Measurements from ENCODE around the gene NRARP.
A peak's percentile ranks its signal among the peaks of the same experiment; 100 is the strongest.
"Not testable (repeated sequence)": the region's sequence is repeated elsewhere in the genome, so short reads cannot be mapped to it uniquely, and the experiment has no call there.

The NRARP gene, protein sequence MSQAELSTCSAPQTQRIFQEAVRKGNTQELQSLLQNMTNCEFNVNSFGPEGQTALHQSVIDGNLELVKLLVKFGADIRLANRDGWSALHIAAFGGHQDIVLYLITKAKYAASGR

GRCh38 chr9:137302118-137302448, at the start of gene NRARP:
Gene NRARP, minus strand, starts transcription at chr9:137302271. Its CDS starts 343 bp downstream, at chr9:137301928.
- peak; percentile 93 for DNase-seq (ENCODE audit: low spot score)

DNA sequence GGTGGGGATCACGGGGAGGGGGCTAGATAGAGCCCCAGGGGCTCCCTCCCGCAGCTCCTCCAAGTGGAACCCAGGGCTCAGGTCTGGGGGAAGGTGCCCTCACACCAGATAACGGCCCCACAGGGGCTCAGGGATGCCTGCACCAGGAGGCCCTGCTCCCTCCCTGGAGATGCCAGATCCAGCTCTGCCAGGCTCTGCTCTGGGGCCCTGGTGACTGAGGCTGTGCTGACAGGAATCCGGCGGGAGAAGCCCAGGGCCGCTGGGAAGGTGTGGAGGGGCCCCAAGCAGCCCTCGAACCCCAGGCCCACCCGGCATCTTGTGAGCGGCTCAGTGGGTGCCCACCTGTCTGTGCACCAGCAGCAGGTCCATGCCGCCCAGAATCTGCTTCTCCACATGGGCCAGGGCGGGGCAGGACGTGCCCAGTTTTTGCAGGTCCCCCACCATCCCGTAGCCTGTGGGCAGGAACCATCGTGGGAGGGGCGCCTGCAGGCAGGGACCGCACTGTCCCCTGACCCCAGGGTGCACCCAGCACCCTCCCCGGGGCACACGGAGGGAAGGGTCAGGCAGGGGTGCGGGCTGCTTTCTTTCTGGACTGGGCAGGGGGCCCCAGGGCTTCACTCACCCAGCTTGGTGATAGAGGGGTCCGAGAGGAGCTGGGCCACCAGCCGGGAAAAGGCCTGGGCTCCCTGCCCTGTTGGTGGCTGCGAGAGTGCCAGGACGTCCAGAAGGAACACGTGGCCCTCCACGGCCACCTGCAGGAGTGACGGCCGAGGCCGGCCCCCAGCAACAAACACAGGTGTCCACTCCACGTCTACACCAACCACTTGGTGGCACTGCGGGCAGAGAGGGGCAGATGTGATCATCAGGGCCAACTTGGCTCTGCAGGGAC, 48.9 kb upstream of the NRARP start:
- DNase-seq (ENCODE audit: low spot score): no peak

DNA sequence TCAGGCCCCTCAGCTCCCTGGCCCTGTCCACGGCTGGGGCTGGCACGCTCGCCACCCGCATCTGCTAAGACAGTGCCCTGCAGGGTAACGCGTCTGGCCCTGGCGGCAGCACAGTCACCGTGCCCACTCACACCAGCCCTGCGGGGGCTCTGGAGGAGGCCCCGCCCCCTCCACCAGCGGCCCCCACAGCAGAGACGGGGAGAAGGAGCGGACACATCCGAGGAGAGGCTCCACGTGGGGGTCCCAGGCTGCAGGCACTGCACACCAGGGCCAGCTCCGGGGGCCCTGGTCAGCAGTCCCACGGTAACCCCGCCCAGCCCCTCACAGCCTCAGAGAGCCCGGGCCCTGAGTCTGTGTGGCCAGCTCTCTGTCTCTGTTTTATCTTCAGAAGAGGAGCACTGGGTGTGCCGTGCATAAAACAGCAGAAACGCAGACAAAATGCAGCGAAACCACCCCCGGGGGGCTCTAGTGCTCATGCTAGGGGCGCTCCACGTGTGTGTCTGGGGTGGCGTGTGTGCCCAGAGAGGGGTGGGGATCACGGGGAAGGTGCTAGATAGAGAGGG, 47.5 kb upstream of the NRARP start:
- DNase-seq (ENCODE audit: low spot score): no peak

DNA sequence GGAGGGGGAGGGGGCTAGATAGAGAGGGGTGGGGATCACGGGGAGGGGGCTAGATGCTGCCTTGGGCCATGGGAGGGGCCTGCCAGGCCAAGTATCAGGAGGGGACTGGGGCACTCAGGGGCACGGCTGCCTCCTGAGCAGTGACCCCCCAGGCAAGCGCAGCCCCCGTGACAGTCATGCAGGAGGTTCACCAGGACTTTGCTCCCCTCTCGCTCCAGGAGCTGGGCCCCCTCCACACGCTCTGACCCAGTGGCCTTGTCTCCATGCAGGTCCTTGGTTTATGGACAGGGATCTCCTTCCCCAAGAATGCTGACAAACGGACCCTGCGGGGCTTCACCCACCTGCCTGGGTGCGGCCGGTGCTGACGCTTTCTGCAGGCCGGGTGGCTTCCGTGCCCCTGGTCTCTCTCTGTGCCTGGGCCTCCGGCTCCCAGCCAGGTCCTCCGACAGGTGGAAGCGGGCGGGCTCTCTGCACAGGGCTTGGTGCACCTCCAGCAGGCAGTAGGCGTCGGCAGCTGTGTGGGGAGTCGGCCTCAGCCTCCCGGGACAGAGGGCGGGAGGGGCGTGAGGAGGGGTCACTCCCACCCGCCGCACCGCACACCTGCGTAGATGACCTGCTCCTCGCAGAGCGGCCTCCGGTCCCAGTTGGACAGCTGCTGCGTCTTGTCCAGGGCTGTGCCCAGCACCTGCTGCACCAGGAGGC, 46.8 kb upstream of the NRARP start:
- no peak for DNase-seq (ENCODE audit: low spot score)

DNA sequence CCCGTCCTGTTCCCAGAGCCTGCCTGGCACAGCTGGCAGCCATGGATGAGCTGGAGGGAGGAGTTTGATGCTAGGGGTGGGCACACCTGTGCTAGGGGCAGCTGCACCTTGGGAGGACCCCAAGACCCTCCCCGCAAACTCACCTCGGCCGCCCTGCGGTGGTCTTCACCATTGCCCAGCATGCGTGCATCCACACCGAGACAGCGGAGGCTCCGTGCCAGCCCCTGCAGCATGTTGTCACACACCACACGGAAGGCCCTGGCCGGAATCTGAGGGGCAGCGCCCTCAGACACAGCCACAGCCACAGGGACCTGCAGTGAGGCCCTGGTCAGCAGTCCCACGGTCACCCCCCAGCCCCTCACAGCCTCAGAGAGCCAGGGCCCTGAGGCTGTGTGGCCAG, 45.9 kb upstream of the NRARP start:
- DNase-seq (ENCODE audit: low spot score): no peak

- no peak for DNase-seq (ENCODE audit: low spot score)
Observed at GRCh38 chr9:137342482-137342881, 40.4 kb upstream of the NRARP start.

- no peak for DNase-seq (ENCODE audit: low spot score)
Observed at GRCh38 chr9:137341227-137341626, 39.2 kb upstream of the NRARP start.

GRCh38 chr9:137339908-137340462, 37.9 kb upstream of the NRARP start:
- DNase-seq (ENCODE audit: low spot score): not testable (repeated sequence)

GRCh38 chr9:137339045-137339907, 37.2 kb upstream of the NRARP start:
- DNase-seq (ENCODE audit: low spot score): no peak

- no peak for DNase-seq (ENCODE audit: low spot score)
Observed at GRCh38 chr9:137336735-137337134, 34.7 kb upstream of the NRARP start.

GRCh38 chr9:137333016-137333671, 31.1 kb upstream of the NRARP start:
- no peak for DNase-seq (ENCODE audit: low spot score)

GRCh38 chr9:137331929-137332328, 29.9 kb upstream of the NRARP start:
- DNase-seq (ENCODE audit: low spot score): no peak

DNA sequence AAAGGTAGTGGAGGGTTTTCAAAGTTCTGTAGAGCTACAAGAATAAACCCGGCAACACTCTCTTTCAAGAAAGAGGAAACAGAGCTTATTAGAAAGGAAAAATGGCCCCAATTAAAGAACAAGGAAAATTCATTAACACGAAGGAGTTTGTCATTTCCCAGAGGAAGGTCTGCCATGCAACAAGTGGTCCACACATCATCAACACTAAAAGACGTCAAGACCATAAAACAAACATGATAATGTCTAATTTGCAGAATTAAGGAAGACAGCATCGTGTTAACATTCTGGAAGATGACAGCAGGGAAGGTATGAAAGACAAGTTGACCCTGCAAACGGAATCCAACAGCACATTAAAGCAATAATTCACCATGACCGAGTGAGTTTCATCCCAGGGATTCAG, 28.6 kb upstream of the NRARP start:
- DNase-seq (ENCODE audit: low spot score): no peak

GRCh38 chr9:137329590-137329989, 27.5 kb upstream of the NRARP start:
- not testable (repeated sequence) for DNase-seq (ENCODE audit: low spot score)

DNA sequence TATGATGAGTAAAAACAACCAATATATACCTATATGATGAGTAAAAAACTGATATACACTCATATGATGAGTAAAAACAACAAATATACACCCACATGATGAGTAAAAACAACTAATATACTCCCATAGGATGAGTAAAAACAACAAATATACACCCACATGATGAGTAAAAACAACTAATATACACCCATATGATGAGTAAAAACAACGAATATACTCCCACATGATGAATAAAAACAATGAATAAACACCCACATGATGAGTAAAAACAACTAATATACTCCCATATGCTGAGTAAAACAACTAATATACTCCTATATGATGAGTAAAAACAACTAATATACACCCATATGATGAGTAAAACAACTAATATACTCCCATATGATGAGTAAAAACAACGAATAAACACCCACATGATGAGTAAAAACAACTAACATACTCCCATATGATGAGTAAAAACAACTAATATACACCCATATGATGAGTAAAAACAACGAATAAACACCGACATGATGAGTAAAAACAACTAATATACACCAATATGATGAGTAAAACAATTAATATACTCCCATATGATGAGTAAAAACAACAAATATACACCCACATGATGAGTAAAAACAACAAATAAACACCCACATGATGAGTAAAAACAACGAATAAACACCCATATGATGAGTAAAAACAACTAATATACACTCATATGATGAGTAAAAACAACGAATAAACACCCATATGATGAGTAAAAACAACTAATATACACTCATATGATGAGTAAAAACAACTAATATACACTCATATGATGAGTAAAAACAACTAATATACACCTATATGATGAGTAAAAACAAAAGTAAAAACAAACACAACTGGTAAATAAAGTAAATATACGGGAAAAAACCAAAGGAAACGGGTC, 25.8 kb upstream of the NRARP start:
- DNase-seq (ENCODE audit: low spot score): not testable (repeated sequence)

GRCh38 chr9:137326445-137327065, 24.5 kb upstream of the NRARP start:
- no peak for DNase-seq (ENCODE audit: low spot score)

- DNase-seq (ENCODE audit: low spot score): no peak
Observed at GRCh38 chr9:137325799-137326198, 23.7 kb upstream of the NRARP start.

DNA sequence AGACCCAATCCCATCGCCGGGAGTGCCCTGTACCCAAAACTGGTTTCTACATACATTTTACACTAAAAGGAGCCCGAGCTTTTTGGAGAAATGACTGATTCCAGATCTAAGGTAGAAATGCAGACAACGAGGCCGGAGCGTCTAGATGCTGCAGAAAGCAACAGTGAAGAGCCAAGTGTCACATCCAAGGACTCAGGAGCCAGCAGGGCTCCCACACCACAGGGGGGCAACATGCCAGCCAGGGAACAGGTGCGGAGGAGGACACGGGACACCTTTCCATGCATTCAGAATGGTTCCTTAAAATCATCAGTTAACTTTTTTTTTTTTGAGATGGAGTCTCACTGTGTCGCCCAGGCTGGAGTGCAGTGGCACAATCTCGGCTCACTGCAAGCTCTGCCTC, 23.1 kb upstream of the NRARP start:
- no peak for DNase-seq (ENCODE audit: low spot score)

DNA sequence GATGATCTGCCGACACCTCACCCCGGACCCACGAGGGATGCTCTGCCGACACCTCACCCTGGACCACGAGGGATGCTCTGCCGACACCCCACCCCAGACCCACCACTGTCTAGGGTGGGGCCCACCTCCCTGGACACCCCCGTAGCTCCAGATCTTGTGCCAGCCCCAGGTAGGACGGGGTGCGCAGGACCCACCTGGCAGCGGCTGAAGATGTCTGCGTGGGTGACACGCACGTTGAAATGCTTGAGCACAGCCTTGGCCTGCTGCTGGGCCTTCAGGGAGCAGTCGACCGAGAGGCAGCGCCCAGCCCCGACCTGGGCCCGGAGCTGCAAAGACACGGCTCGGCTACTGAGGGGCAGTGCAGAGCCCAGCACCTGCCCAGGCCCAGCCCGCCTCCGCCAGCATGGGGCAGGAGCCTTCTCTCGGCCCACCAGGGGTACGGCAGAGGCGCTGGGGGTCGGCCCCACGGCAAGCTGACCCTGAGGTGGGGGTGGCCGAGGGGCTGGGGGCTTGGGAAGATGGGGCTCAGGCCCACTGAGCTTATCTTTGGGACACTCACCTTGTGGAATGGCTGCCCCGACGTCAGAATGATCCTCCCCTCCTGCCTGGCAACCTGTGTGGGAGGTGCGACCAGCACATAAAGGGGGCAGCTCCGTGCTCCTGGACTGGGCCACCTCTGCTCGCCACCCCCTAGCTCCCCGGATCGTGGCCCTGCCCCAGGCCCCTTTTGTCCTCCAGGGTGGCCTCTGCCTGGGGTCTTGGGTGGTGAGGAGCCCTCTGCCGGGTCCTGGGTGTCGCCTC, 21.7 kb upstream of the NRARP start:
- DNase-seq (ENCODE audit: low spot score): no peak

Measured in germinal center (tissue), 1 donor.